ENCODE results near the gene IGFBP1. TPM values are rescaled to one million over a fixed set of nuclear protein-coding genes. Genes with fewer than 3 reads are reported as not detected.
A peak's percentile ranks its signal among the peaks of the same experiment; 100 is the strongest.

IGFBP1 gene
- total and polyA plus RNA-seq, 2 of the 13 experiments (the other 11 are each of a cell fraction or from before 2014, with no cell fraction given): 5.4 to 885 TPM

DNA sequence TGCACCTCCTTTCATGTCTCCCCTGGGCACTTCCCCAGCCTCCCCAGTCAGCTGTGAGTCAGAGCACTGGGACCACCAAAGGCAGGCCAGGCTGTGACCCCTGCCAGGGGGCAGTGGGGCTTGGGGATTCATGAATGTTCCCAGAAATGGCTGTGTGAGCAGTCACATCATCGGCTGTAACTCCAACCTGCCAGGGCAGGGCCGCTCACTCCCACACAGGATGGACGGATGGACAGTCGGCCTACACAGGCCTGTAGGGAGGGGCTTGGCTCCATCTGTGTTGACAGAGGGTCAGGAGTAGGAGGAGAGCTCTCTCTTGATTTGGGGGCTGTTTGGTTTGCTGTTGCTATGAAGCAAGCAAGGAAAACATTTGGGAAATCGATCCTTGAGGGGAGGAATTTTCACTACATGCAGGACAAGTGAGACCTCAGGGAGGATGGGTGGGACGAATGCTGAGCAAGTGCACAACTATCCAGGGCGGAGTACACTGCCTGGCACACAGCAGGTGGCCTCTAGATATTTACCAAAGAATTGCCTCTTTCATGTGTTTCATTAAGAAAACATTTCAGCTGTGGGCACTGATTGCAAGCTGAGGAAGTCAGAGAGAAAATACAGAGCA is 2.9 kb upstream of the IGFBP1 start (continued):
- TF ChIP-seq SMAD3 (CRISPR knock-in tag; IDR thresholded peaks at IDR 0.05) (peak; percentile 99), ZSCAN20 (CRISPR knock-in tag; IDR thresholded peaks at IDR 0.05; ENCODE audit: borderline replicate concordance) (no peak), HNRNPUL1 (IDR thresholded peaks at IDR 0.05; ENCODE audit: low read depth, low read length) (no peak), ONECUT2 (CRISPR knock-in tag; IDR thresholded peaks at IDR 0.05) (peak; percentile 99), ZSCAN29 (CRISPR knock-in tag; conservative IDR thresholded peaks at IDR 0.05) (0 out of 2 replicates have a peak, but pooled peaks have one; percentile 49), EHMT2 (IDR thresholded peaks at IDR 0.05; ENCODE audit: borderline replicate concordance, low read depth, low read length) (no peak; the same call in 1 of the 2 replicates), GATA4 (IDR thresholded peaks at IDR 0.05; ENCODE audit: borderline replicate concordance, low read depth) (peak; percentile 99), ZNF792 (CRISPR knock-in tag; IDR thresholded peaks at IDR 0.05) (0 out of 2 replicates have a peak, but pooled peaks have one; percentile 81), ZSCAN25 (CRISPR knock-in tag; IDR thresholded peaks at IDR 0.05) (peak; percentile 62), ZNF512 (CRISPR knock-in tag; IDR thresholded peaks at IDR 0.05) (no peak), SETDB1 (CRISPR knock-in tag; IDR thresholded peaks at IDR 0.05; ENCODE audit: borderline replicate concordance) (no peak), YY1 (IDR thresholded peaks at IDR 0.05; ENCODE audit: insufficient read depth, insufficient replicate concordance, low read depth, low read length) (peak; percentile 36), RNF219 (CRISPR knock-in tag; IDR thresholded peaks at IDR 0.05) (peak; percentile 74; the same call in 1 of the 2 replicates), ZKSCAN5 (CRISPR knock-in tag; IDR thresholded peaks at IDR 0.05) (no peak), NCOA2 (CRISPR knock-in tag; IDR thresholded peaks at IDR 0.05) (peak; percentile 99), GMEB2 (CRISPR knock-in tag; IDR thresholded peaks at IDR 0.05; ENCODE audit: low read depth) (0 out of 2 replicates have a peak, but pooled peaks have one; percentile 14), STAG1 (CRISPR knock-in tag; IDR thresholded peaks at IDR 0.05) (0 out of 2 replicates have a peak, but pooled peaks have one; percentile 14), KAT7 (CRISPR knock-in tag; IDR thresholded peaks at IDR 0.05; ENCODE audit: borderline replicate concordance) (peak; percentile 85), ZNF232 (CRISPR knock-in tag; IDR thresholded peaks at IDR 0.05; ENCODE audit: borderline replicate concordance) (peak; percentile 94), ZBTB46 (CRISPR knock-in tag; IDR thresholded peaks at IDR 0.05; ENCODE audit: borderline replicate concordance) (peak; percentile 96; the same call in 1 of the 2 replicates), ZSCAN9 (CRISPR knock-in tag; IDR thresholded peaks at IDR 0.05; ENCODE audit: borderline replicate concordance) (peak; percentile 86)
- TF ChIP-seq, protein P1, sequence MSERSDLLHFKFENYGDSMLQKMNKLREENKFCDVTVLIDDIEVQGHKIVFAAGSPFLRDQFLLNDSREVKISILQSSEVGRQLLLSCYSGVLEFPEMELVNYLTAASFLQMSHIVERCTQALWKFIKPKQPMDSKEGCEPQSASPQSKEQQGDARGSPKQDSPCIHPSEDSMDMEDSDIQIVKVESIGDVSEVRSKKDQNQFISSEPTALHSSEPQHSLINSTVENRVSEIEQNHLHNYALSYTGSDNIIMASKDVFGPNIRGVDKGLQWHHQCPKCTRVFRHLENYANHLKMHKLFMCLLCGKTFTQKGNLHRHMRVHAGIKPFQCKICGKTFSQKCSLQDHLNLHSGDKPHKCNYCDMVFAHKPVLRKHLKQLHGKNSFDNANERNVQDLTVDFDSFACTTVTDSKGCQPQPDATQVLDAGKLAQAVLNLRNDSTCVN (CRISPR knock-in tag; IDR thresholded peaks at IDR 0.05; ENCODE audit: borderline replicate concordance): no peak; the same call in 1 of the 2 replicates

All from HepG2 (cell line).